IMR-90 (cell line): Measurements from ENCODE around the gene SCRG1. TPM values are rescaled to one million over a fixed set of nuclear protein-coding genes. Genes with fewer than 3 reads are reported as not detected.

Source experiments
- ATAC-seq: fragments of 200-7000 bp; cut with Tn5 transposase; 2 replicates; pipeline ENCODE4 v1.9.1; 2020; ENCODE audit warnings: low read depth, mild to moderate bottlenecking, moderate library complexity
- BruUV-seq: library from RNA; stranded (reverse); fragments of 400-500 nt; replicated peaks from 2 replicates; lab custom pipeline; 2021; lab: Mats Ljungman, UMichigan
- CTCF ChIA-PET: fragments of 300-600 bp; formaldehyde crosslinking; extraction: SDS; loops from one replicate; lab custom pipeline; 2021; ENCODE audit warnings: antibody characterized with exemption; lab: Yijun Ruan, JAX
- POLR2A ChIA-PET: fragments of 300-600 bp; sonication (Branson Sonifier 250); formaldehyde crosslinking; loops from one replicate; lab custom pipeline; 2022; ENCODE audit warnings: antibody characterized with exemption; ENCODE audit not compliant: unreplicated experiment; lab: Charles Lee
- DNase-seq: peaks from one replicate; pipeline ENCODE4 v3.0.0; 2013
- H2AFZ ChIP-seq: replicated peaks from 2 replicates; pipeline ENCODE3; 2013; ENCODE audit warnings: low read length, mild to moderate bottlenecking; ENCODE audit not compliant: poor library complexity
- H2AK5ac ChIP-seq: 2 replicates; pipeline ENCODE4 v1.6.1; 2013; ENCODE audit warnings: low read depth, low read length, inconsistent platforms
- H2AK9ac ChIP-seq: replicated peaks from 2 replicates; pipeline ENCODE3; 2013; ENCODE audit warnings: mild to moderate bottlenecking, low read depth, low read length, moderate library complexity; ENCODE audit not compliant: poor library complexity
- H2BK120ac ChIP-seq: 2 replicates; pipeline ENCODE4 v1.6.1; 2013; ENCODE audit warnings: low read depth, low read length, inconsistent platforms
- H2BK15ac ChIP-seq: 3 replicates; pipeline ENCODE4 v1.6.1; 2013; ENCODE audit warnings: low read depth, low read length, inconsistent platforms
- H2BK20ac ChIP-seq: 2 replicates; pipeline ENCODE4 v1.6.1; 2013; ENCODE audit warnings: low read depth, mild to moderate bottlenecking, inconsistent platforms, low read length, moderate library complexity
- H2BK5ac ChIP-seq: 2 replicates; pipeline ENCODE4 v1.6.1; 2013; ENCODE audit warnings: mild to moderate bottlenecking, low read depth, low read length, inconsistent platforms; ENCODE audit not compliant: poor library complexity, severe bottlenecking
- H3K14ac ChIP-seq: replicated peaks from 2 replicates; pipeline ENCODE4 v1.6.1; 2013; ENCODE audit warnings: low read depth, low read length, inconsistent platforms
- H3K18ac ChIP-seq: 2 replicates; pipeline ENCODE4 v1.6.1; 2013; ENCODE audit warnings: low read depth, low read length, control low read depth
- H3K23ac ChIP-seq: 2 replicates; pipeline ENCODE4 v1.6.1; 2013; ENCODE audit warnings: low read depth, low read length, inconsistent platforms
- H3K27ac ChIP-seq: 2 replicates; pipeline ENCODE4 v1.5.1; 2013; ENCODE audit warnings: mild to moderate bottlenecking, control low read depth, low read length; ENCODE audit not compliant: insufficient read depth
- H3K27me3 ChIP-seq: 2 replicates; pipeline ENCODE4 v1.6.1; 2013; ENCODE audit warnings: low read length; ENCODE audit not compliant: control insufficient read depth, insufficient read depth
- H3K36me3 ChIP-seq: 2 replicates; pipeline ENCODE4 v1.6.1; 2013; ENCODE audit warnings: low read length, mixed read lengths; ENCODE audit not compliant: control insufficient read depth, insufficient read depth
- H3K4ac ChIP-seq: 2 replicates; pipeline ENCODE4 v1.6.1; 2013; ENCODE audit warnings: low read depth, low read length, inconsistent platforms
- H3K4me1 ChIP-seq: 2 replicates; pipeline ENCODE4 v1.6.1; 2013; ENCODE audit warnings: low read length, mixed read lengths; ENCODE audit not compliant: control insufficient read depth, insufficient read depth
- H3K4me2 ChIP-seq: 2 replicates; pipeline ENCODE4 v1.6.1; 2013; ENCODE audit warnings: low read depth, mild to moderate bottlenecking, control low read depth, low read length, moderate library complexity
- H3K4me3 ChIP-seq: 2 replicates; pipeline ENCODE4 v1.5.1; 2013; ENCODE audit warnings: low read depth, mild to moderate bottlenecking, control low read depth, low read length, moderate library complexity; ENCODE audit not compliant: insufficient read depth
- H3K56ac ChIP-seq: 2 replicates; pipeline ENCODE4 v1.6.1; 2013; ENCODE audit warnings: low read length, inconsistent platforms; ENCODE audit not compliant: insufficient read depth; ENCODE audit errors: extremely low read depth
- H3K79me1 ChIP-seq, 2 experiments: 2 replicates each; pipeline ENCODE4 v1.6.1; 2013; ENCODE audit warnings: low read length in 2 of 2, inconsistent platforms in 1 of 2, low read depth in 1 of 2
- H3K9ac ChIP-seq: 2 replicates; pipeline ENCODE4 v1.6.1; 2013; ENCODE audit warnings: low read depth, low read length, control low read depth
- H3K9me1 ChIP-seq: 2 replicates; pipeline ENCODE4 v1.6.1; 2013; ENCODE audit warnings: low read length, inconsistent platforms; ENCODE audit not compliant: insufficient read depth
- H3K9me3 ChIP-seq: 2 replicates; pipeline ENCODE4 v1.6.1; 2013; ENCODE audit warnings: low read length; ENCODE audit not compliant: control insufficient read depth, insufficient read depth
- H4K20me1 ChIP-seq: 2 replicates; pipeline ENCODE4 v1.6.1; 2013; ENCODE audit warnings: low read length, inconsistent platforms; ENCODE audit not compliant: insufficient read depth
- H4K5ac ChIP-seq: 2 replicates; pipeline ENCODE4 v1.6.1; 2013; ENCODE audit warnings: mild to moderate bottlenecking, low read depth, low read length, control low read depth
- H4K8ac ChIP-seq, 2 experiments: 2 replicates each; pipeline ENCODE4 v1.6.1; 2013; ENCODE audit warnings: low read depth in 2 of 2, low read length in 2 of 2, control low read depth in 1 of 2, inconsistent platforms in 1 of 2
- H4K91ac ChIP-seq: 2 replicates; pipeline ENCODE4 v1.6.1; 2013; ENCODE audit warnings: low read depth, low read length, inconsistent platforms; ENCODE audit not compliant: insufficient read depth
- BHLHE40 ChIP-seq: fragments of 150-350 bp; IDR thresholded peaks from 2 replicates; pipeline ENCODE4 v1.6.1; 2016; ENCODE audit warnings: mild to moderate bottlenecking, low read depth, low read length
- CEBPB ChIP-seq: IDR thresholded peaks from 2 replicates; pipeline ENCODE4 v1.6.1; 2012; ENCODE audit warnings: low read depth, low read length, improper control_type of control experiment
- CHD1 ChIP-seq: IDR thresholded peaks from 2 replicates; pipeline ENCODE4 v1.6.1; 2012; ENCODE audit warnings: low read depth, low read length, improper control_type of control experiment
- ELK1 ChIP-seq: fragments of 150-350 bp; IDR thresholded peaks from 2 replicates; pipeline ENCODE4 v1.6.1; 2016; ENCODE audit warnings: low read depth, mild to moderate bottlenecking, low read length, moderate library complexity, borderline replicate concordance
- MAFK ChIP-seq: IDR thresholded peaks from 2 replicates; pipeline ENCODE4 v1.6.1; 2012; ENCODE audit warnings: low read depth, low read length, improper control_type of control experiment
- MAZ ChIP-seq: IDR thresholded peaks from 2 replicates; pipeline ENCODE4 v1.6.1; 2012; ENCODE audit warnings: low read depth, mild to moderate bottlenecking, low read length, improper control_type of control experiment, moderate library complexity, borderline replicate concordance
- MXI1 ChIP-seq: IDR thresholded peaks from 2 replicates; pipeline ENCODE4 v1.6.1; 2012; ENCODE audit warnings: low read depth, mild to moderate bottlenecking, low read length, moderate library complexity, borderline replicate concordance
- POLR2A ChIP-seq: IDR thresholded peaks from 2 replicates; pipeline ENCODE4 v1.6.1; 2012; ENCODE audit warnings: mild to moderate bottlenecking, low read depth, low read length
- RCOR1 ChIP-seq: IDR thresholded peaks from 2 replicates; pipeline ENCODE4 v1.6.1; 2012; ENCODE audit warnings: mild to moderate bottlenecking, low read length, improper control_type of control experiment; ENCODE audit not compliant: insufficient replicate concordance
- RFX5 ChIP-seq: IDR thresholded peaks from 2 replicates; pipeline ENCODE4 v1.8.0; 2012; ENCODE audit warnings: low read depth, mild to moderate bottlenecking, low read length, moderate library complexity
- SMC3 ChIP-seq: fragments of 150-350 bp; IDR thresholded peaks from 2 replicates; pipeline ENCODE4 v1.6.1; 2016; ENCODE audit warnings: low read depth, mild to moderate bottlenecking, antibody characterized with exemption, low read length, moderate library complexity
- USF2 ChIP-seq: fragments of 150-350 bp; IDR thresholded peaks from 2 replicates; pipeline ENCODE4 v1.6.1; 2017; ENCODE audit warnings: mild to moderate bottlenecking, antibody characterized with exemption, low read length, low read depth
- WGBS, 2 experiments: methylation state at CpG; one replicate each; pipeline versions ENCODE4 v1.1.5 to v1.1.7; 2013; ENCODE audit warnings: missing lambda C conversion rate in 2 of 2; ENCODE audit not compliant: insufficient read length in 1 of 2; ENCODE audit errors: extremely low coverage in 2 of 2; 5-methylcytosine and 5-hydroxymethylcytosine counted together
- dilution Hi-C: fragments of 300-500 bp; cut with HindIII; formaldehyde crosslinking; loops from one replicate; pipeline ENCODE4 v1.14.3; 2018; ENCODE audit warnings: low sequenced_read_pairs; ENCODE audit not compliant: unreplicated experiment
- in situ Hi-C: fragments of 300-500 bp; cut with MboI; formaldehyde crosslinking; loops from 3 replicates; pipeline ENCODE4 v1.14.3; 2019; ENCODE audit warnings: low sequenced_read_pairs, inconsistent platforms, mixed read lengths
- intact Hi-C: fragments of 100-400 bp; cut with micrococcal nuclease; formaldehyde crosslinking; loops from 2 replicates; pipeline ENCODE4 v1.10.0; 2022
- polyA plus RNA-seq, 3 experiments: library from polyadenylated mRNA; depleted of rRNA; stranded (reverse); fragments of >200 nt; gene quantifications; 2 replicates each; pipeline ENCODE4 v1.2.3, GENCODE V29; 2012; ENCODE audit warnings: low replicate concordance in 1 of 3
- total RNA-seq: library from RNA; depleted of rRNA; stranded (reverse); fragments of >200 nt; gene quantifications from 2 replicates; pipeline ENCODE4 v1.2.3, GENCODE V29; 2012

The SCRG1 gene
- total and polyA plus RNA-seq, 2 of the 4 experiments (the other 2 are of a cell fraction) = under 0.01 to 0.22 TPM

GRCh38 chr4:173343832-173344397, 55.0 kb downstream of the SCRG1 start:
- Histone ChIP-seq H2AK5ac (no peak overlapping the region), H3K4me1 (peaks cover 2% of the 10 kb centered on the region; the same call in 1 of the 2 replicates), H2AFZ (no peak overlapping the region), H3K4ac (no peak overlapping the region), H3K9me3 (no peaks in the 10 kb centered on the region), H3K79me1 (no peaks in the 10 kb centered on the region), H3K23ac (no peak overlapping the region), H3K14ac (no peak overlapping the region), H3K36me3 (no peaks in the 10 kb centered on the region), H2BK15ac (no peak overlapping the region), H3K56ac (no peak overlapping the region), H2AK9ac (no peak overlapping the region), H4K20me1 (no peaks in the 10 kb centered on the region), H3K18ac (no peak overlapping the region), H3K9me1 (no peaks in the 10 kb centered on the region), H3K4me2 (no peak overlapping the region), H2BK120ac (no peak overlapping the region), H3K4me3 (no peak overlapping the region), H4K91ac (no peak overlapping the region), H2BK5ac (no peak overlapping the region), H4K5ac (no peak overlapping the region), H3K27me3 (no peaks in the 10 kb centered on the region), H3K9ac (no peak overlapping the region), H3K27ac (no peak overlapping the region), H4K8ac (no peak overlapping the region), H2BK20ac (no peak overlapping the region)
- dilution Hi-C loops = no loop called here
- ATAC-seq = no peak
- in situ Hi-C loops = no loop called here
- no CpG with 5 or more reads among the region's 3 CpGs for WGBS, 2 experiments
- no TSS peak for BruUV-seq
- TF ChIP-seq RCOR1 (no peak), RFX5 (no peak), MAZ (no peak), CHD1 (no peak), BHLHE40 (no peak), CEBPB (no peak), ELK1 (no peak), MAFK (no peak), SMC3 (no peak), MXI1 (no peak), USF2 (no peak), POLR2A (no peak)
- no peak for DNase-seq
- ChIA-PET CTCF (interaction anchor here (0.6 kb wide), 1 partner anchor 43 kb away, joined by 3 read pairs; no protein-coding TSS in a partner anchor), POLR2A (no interaction called here)
- intact Hi-C loops = no loop called here
